Measurements from ENCODE around the gene PRKCH.

DNA sequence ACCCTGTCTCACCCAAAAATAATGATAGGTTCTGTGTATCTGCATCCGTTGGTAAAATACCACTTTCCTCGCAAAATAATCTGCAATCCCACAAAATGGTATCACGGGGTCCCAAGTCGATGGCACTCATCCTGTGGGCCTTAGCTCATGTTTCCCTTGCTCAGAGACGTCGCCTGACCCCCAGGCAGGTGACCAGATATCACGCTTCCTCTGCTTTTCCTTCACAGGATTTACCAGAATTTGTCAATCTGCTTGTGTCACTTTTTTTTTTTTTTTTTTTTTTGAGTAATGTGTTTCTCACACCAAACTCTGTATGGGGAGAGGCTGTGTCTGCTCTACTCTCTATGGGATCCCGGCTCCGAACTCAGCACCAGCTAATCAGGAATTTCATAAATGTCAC is 162.7 kb downstream of the PRKCH start:
- no peak for TF ChIP-seq POLR2A (IDR thresholded peaks at IDR 0.05; ENCODE audit: low read depth, low read length)
- no peak for TF ChIP-seq POLR2AphosphoS5 (IDR thresholded peaks at IDR 0.05; ENCODE audit: low read depth, low read length)
- no peak for TF ChIP-seq TAF1 (IDR thresholded peaks at IDR 0.05; ENCODE audit: low read depth, low read length)
- no peak for TF ChIP-seq SPI1 (IDR thresholded peaks at IDR 0.05; ENCODE audit: low read depth, low read length)
